Rectal smooth muscle tissue (tissue), 1 donor: ENCODE results near the gene ZNF18.
A peak's percentile ranks its signal among the peaks of the same experiment; 100 is the strongest.

Source experiments
- H3K27ac ChIP-seq: one replicate; pipeline ENCODE4 v1.7.0; 2013; ENCODE audit warnings: low read depth, low read length, inconsistent platforms
- H3K27me3 ChIP-seq: one replicate; pipeline ENCODE4 v1.7.0; 2013; ENCODE audit warnings: low read length; ENCODE audit not compliant: control insufficient read depth, insufficient read depth
- H3K36me3 ChIP-seq: one replicate; pipeline ENCODE4 v1.7.0; 2013; ENCODE audit warnings: low read length; ENCODE audit not compliant: control insufficient read depth, insufficient read depth
- H3K4me1 ChIP-seq: one replicate; pipeline ENCODE4 v1.7.0; 2013; ENCODE audit warnings: low read length; ENCODE audit not compliant: control insufficient read depth, insufficient read depth
- H3K4me3 ChIP-seq: one replicate; pipeline ENCODE4 v1.7.0; 2013; ENCODE audit warnings: low read length
- H3K9ac ChIP-seq: one replicate; pipeline ENCODE4 v1.7.0; 2013; ENCODE audit warnings: low read length

Gene ZNF18

DNA sequence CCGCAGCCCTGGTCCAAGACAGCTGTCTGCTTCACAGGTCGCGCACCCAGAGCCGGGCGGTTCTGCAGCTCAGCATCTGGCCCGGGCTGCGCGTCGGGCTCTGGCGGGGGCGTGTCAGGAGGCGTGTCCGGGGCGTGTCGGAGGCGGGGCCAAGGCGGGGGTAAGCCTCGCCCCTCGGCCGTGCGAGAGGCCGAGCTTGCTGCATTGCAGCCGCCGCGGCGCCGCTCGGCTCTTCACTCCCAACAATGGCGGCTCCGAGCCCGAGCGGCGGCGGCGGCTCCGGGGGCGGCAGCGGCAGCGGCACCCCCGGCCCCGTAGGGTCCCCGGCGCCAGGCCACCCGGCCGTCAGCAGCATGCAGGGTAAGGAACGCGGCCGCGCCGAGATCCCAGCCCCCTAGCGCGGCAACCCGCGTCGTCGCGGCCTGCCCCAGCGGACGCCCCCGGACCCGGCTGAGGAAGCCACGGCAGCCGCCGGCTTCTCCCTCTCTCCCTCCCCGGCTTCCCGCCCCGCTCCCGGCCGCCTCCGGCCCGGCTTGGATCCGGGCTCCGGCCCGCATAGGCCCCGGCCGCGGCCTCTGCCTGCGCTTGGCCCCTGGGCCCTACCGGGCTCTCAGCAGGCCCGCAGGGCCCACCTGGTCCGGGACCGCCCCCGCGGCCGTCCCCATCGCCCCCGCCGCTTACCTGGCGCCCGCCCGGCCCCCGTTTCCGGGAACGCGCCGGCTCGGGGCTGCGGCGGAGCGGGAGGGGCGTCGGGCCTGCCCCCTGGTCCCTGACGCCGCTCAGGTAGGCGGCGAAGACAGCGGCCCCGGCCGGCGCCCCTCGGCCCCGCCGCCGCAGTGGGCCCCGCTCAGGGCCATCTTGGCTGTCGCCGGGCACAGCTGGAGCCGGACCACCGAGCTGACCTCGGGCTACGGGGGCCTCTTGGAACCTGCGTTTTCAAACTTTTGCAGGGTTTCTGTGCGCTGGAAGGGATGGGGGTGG, 23.7 kb upstream of the ZNF18 start, which contains the start of gene MAP2K4:
TSS of gene MAP2K4 (plus strand) at position 236 of the 981 bp plus-strand sequence. CDS start at position 246, 10 bp downstream.
- Histone ChIP-seq H3K9ac (peak within 1 kb of the TSS; percentile 38), H3K36me3 (no peaks in the 10 kb centered on the region), H3K27me3 (no peaks in the 10 kb centered on the region), H3K4me3 (peak within 1 kb of the TSS; percentile 82), H3K4me1 (peaks cover 8% of the 10 kb centered on the region), H3K27ac (peak within 1 kb of the TSS; percentile 81)

DNA sequence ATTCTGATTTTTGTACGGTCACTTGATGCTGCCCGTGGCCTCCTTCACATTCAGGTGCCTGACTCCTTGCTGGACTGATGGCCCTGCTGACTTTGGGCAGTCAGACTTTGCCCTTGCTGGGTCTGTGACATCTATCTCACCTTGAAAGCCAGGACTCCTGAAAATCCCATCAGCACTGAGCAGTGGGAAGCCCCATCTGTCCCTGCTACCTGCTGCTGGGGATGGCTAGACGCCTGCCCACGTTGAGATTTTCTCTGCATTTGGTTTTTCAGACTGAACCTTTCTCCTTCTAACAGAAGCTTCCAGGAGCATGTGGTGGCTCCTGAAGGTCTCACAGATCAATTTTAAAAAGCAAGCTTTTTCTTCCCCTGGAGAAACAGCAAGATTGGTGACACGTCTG, 10.2 kb upstream of the ZNF18 start:
- Histone ChIP-seq H3K27me3 (no peaks in the 10 kb centered on the region), H3K4me1 (no peaks in the 10 kb centered on the region), H3K4me3 (no peak overlapping the region), H3K27ac (no peak overlapping the region), H3K9ac (no peak overlapping the region), H3K36me3 (no peaks in the 10 kb centered on the region)

GRCh38 chr17:11999696-12000095, 2.4 kb upstream of the ZNF18 start:
- H3K36me3 ChIP-seq = no peaks in the 10 kb centered on the region
- H3K4me3 ChIP-seq = no peak overlapping the region
- H3K27me3 ChIP-seq = no peaks in the 10 kb centered on the region
- H3K4me1 ChIP-seq = peaks cover 2% of the 10 kb centered on the region
- no peak overlapping the region for H3K9ac ChIP-seq
- H3K27ac ChIP-seq = no peak overlapping the region

GRCh38 chr17:11997972-11998233, 628 bp upstream of the ZNF18 start:
- H3K9ac ChIP-seq = peak overlapping the region; percentile 78

GRCh38 chr17:11996722-11997146, 541 bp downstream of the ZNF18 start:
- peak overlapping the region; percentile 97 for H3K4me3 ChIP-seq
- peaks cover 2% of the 10 kb centered on the region for H3K4me1 ChIP-seq
- H3K27ac ChIP-seq = peak overlapping the region; percentile 86
- H3K36me3 ChIP-seq = peaks cover 6% of the 10 kb centered on the region
- no peaks in the 10 kb centered on the region for H3K27me3 ChIP-seq
- H3K9ac ChIP-seq = peak overlapping the region; percentile 51

More at GRCh38 chr17:11997972-11998233, 628 bp upstream of the ZNF18 start:
- Histone ChIP-seq H3K27ac (peak overlapping the region; percentile 86), H3K27me3 (no peaks in the 10 kb centered on the region), H3K4me3 (peak overlapping the region; percentile 97), H3K36me3 (no peaks in the 10 kb centered on the region), H3K4me1 (peaks cover 2% of the 10 kb centered on the region)

GRCh38 chr17:11991461-11991860, 5.8 kb downstream of the ZNF18 start:
- no peak overlapping the region for H3K27ac ChIP-seq
- no peaks in the 10 kb centered on the region for H3K27me3 ChIP-seq
- no peak overlapping the region for H3K9ac ChIP-seq
- H3K4me3 ChIP-seq = no peak overlapping the region
- H3K36me3 ChIP-seq = peaks cover 6% of the 10 kb centered on the region
- H3K4me1 ChIP-seq = no peaks in the 10 kb centered on the region

GRCh38 chr17:11990363-11990983, 6.8 kb downstream of the ZNF18 start:
- no peak overlapping the region for H3K9ac ChIP-seq
- no peak overlapping the region for H3K27ac ChIP-seq
- no peaks in the 10 kb centered on the region for H3K27me3 ChIP-seq
- peaks cover 6% of the 10 kb centered on the region for H3K36me3 ChIP-seq
- no peak overlapping the region for H3K4me3 ChIP-seq
- H3K4me1 ChIP-seq = no peaks in the 10 kb centered on the region

DNA sequence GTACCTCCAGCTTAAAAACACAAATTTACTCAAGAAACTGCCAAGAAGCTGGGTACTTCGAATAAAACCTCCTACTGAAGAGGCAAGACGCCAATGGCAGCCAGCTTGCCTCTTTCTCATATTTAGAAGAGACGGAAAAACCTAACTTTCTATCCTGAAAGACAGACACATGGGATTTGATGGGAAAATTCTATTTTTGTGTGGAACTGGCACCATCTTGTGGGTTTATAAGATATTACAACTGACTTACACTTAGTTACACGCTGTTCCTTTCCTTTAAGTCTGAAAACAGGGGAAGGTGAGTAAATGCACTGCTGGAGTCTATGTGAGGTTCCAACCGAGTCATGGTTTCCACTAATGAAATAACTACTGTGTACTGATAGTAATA, 10.3 kb downstream of the ZNF18 start:
- Histone ChIP-seq H3K27me3 (no peaks in the 10 kb centered on the region), H3K4me3 (no peak overlapping the region), H3K36me3 (peaks cover 10% of the 10 kb centered on the region), H3K27ac (no peak overlapping the region), H3K4me1 (no peaks in the 10 kb centered on the region), H3K9ac (no peak overlapping the region)

DNA sequence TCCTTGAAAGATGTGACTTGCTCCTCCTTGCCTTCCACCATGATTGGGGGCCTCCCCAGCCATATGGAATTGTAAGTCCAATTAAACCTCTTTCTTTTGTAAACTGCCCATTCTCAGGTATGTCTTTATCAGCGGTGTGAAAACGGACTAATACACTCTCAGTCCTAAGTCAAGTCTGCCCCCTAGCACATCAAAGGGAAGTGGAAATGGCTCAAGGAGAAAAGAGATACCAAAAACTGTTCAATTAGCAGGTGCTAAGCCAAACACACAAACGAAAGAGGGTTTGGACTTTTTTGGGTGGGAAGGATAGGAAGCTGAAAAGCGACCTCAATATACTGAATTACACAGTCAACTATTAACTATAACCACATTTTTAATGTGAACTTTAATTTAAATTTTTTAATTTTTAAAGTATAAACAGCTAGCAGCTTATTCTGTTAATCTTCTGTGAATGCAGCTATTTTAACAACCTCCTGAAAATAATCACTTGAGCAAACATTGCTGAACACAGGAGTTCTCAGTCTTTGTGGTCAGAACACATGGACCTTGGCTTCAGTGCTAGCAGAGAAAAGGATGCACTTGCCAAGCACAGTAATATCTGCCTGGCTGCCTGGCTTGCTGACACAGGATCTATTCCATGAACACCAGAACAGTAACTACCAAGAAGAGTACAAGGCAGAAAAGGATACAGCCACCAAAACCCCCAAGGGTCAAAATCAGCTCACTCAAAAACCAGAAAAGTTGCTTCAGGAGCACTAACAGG, 10.9 kb downstream of the ZNF18 start:
- H3K36me3 ChIP-seq = peaks cover 10% of the 10 kb centered on the region

GRCh38 chr17:11981862-11982261, 15.4 kb downstream of the ZNF18 start:
- Histone ChIP-seq H3K27me3 (no peaks in the 10 kb centered on the region), H3K27ac (no peak overlapping the region)

More for the DNA sequence above, 10.9 kb downstream of the ZNF18 start:
- Histone ChIP-seq H3K27ac (no peak overlapping the region), H3K9ac (no peak overlapping the region), H3K4me3 (no peak overlapping the region), H3K27me3 (no peaks in the 10 kb centered on the region), H3K4me1 (no peaks in the 10 kb centered on the region)

GRCh38 chr17:11980813-11981212, 16.5 kb downstream of the ZNF18 start:
- H3K27me3 ChIP-seq = no peaks in the 10 kb centered on the region
- no peak overlapping the region for H3K9ac ChIP-seq
- H3K4me1 ChIP-seq = no peaks in the 10 kb centered on the region
- H3K36me3 ChIP-seq = peaks cover 12% of the 10 kb centered on the region
- no peak overlapping the region for H3K4me3 ChIP-seq
- no peak overlapping the region for H3K27ac ChIP-seq

More at GRCh38 chr17:11981862-11982261, 15.4 kb downstream of the ZNF18 start:
- Histone ChIP-seq H3K36me3 (peaks cover 12% of the 10 kb centered on the region), H3K4me1 (no peaks in the 10 kb centered on the region), H3K9ac (no peak overlapping the region), H3K4me3 (no peak overlapping the region)

DNA sequence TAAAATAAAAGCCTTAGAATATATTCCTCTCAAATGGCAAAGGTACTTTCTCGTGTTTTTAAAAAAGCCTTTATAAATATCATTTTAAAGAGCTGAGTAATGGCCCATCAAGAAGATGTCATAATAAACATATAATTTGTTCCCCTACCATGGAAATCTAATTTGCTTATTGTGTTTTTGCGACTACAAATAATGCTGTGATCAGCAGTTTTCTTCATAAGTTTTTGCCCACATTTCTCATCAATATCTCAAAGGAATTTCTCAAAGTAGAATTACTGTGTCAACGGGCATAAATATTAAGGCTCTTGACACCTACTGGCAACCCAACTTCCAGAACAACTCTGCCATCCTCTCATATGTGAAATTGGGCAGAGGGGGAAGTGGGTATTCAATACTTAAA, 17.5 kb downstream of the ZNF18 start:
- Histone ChIP-seq H3K27ac (no peak overlapping the region), H3K9ac (no peak overlapping the region), H3K36me3 (peaks cover 12% of the 10 kb centered on the region), H3K4me1 (no peaks in the 10 kb centered on the region), H3K4me3 (no peak overlapping the region), H3K27me3 (no peaks in the 10 kb centered on the region)
